B cell (primary cell): Measurements from ENCODE around the gene CEP112. TPM values are rescaled to one million over a fixed set of nuclear protein-coding genes. Genes with fewer than 3 reads are reported as not detected.

Experiments used
- ATAC-seq: fragments of 200-7000 bp; cut with Tn5 transposase; one replicate; pipeline ENCODE4 v1.10.0; 2021; ENCODE audit warnings: low read depth, mild to moderate bottlenecking, moderate number of reproducible peaks, moderate library complexity
- CTCF ChIA-PET: fragments of 350-600 bp; sonication (Branson Sonifier 250); formaldehyde crosslinking; loops from one replicate; lab custom pipeline; 2021; ENCODE audit warnings: antibody characterized with exemption, inconsistent platforms; lab: Charles Lee
- POLR2A ChIA-PET: fragments of 350-600 bp; sonication (Branson Sonifier 250); formaldehyde crosslinking; loops from one replicate; lab custom pipeline; 2021; ENCODE audit warnings: antibody characterized with exemption; lab: Charles Lee
- DNase-seq: peaks from one replicate; pipeline ENCODE4 v3.0.0; 2013
- H2AFZ ChIP-seq: 2 replicates; pipeline ENCODE4 v1.6.1; 2012; ENCODE audit warnings: mild to moderate bottlenecking, low read depth, low read length; ENCODE audit not compliant: insufficient read depth, poor library complexity, severe bottlenecking
- H3K27ac ChIP-seq, 2 donors: 1 replicate in 1 of 2; 2 replicates in 1 of 2; pipeline ENCODE4 v1.5.1; 2012 to 2013; ENCODE audit warnings: low read length in 2 of 2, mild to moderate bottlenecking in 2 of 2, moderate library complexity in 1 of 2
- H3K27me3 ChIP-seq, 4 experiments: fragments of 200-600 bp in 1 of 4; sonication (generic) in 1 of 4; replicated peaks in 1 of 4; 1 replicate in 2 of 4; 2 replicates in 2 of 4; pipeline versions ENCODE4 v1.6.1 to v1.7.0; 2013 to 2016; ENCODE audit warnings: low read length in 3 of 4, mild to moderate bottlenecking in 2 of 4, mixed read lengths in 1 of 4, moderate library complexity in 1 of 4; ENCODE audit not compliant: insufficient read depth in 4 of 4, control insufficient read depth in 3 of 4; ENCODE audit errors: control extremely low read depth in 1 of 4
- H3K36me3 ChIP-seq, 2 experiments: replicated peaks in 1 of 2; 1 replicate in 1 of 2; 2 replicates in 1 of 2; pipeline versions ENCODE4 v1.6.1 to v1.7.1; 2013; ENCODE audit warnings: low read length in 1 of 2; ENCODE audit not compliant: insufficient read depth in 2 of 2, control insufficient read depth in 1 of 2; ENCODE audit errors: control extremely low read depth in 1 of 2, extremely low read depth in 1 of 2
- H3K4me1 ChIP-seq, 2 donors: fragments of 200-600 bp in 1 of 2; sonication (generic) in 1 of 2; 1 replicate in 1 of 2; 2 replicates in 1 of 2; pipeline versions ENCODE4 v1.5.1 to v1.6.1; 2013 to 2017; ENCODE audit warnings: low read length in 2 of 2; ENCODE audit not compliant: control insufficient read depth in 2 of 2, insufficient read depth in 2 of 2
- H3K4me2 ChIP-seq: replicated peaks from 2 replicates; pipeline ENCODE3; 2012; ENCODE audit warnings: mild to moderate bottlenecking, low read depth, low read length; ENCODE audit not compliant: poor library complexity, severe bottlenecking
- H3K4me3 ChIP-seq, 5 experiments: fragments of 200-600 bp in 1 of 5; sonication (generic) in 1 of 5; 1 replicate in 3 of 5; 2 replicates in 2 of 5; pipeline versions ENCODE4 v1.5.1 to v1.7.0; 2011 to 2016; ENCODE audit warnings: low read length in 4 of 5, mild to moderate bottlenecking in 4 of 5, low read depth in 2 of 5, control low read depth in 1 of 5, moderate library complexity in 1 of 5; ENCODE audit not compliant: insufficient read depth in 1 of 5; ENCODE audit errors: control extremely low read depth in 1 of 5, extremely low read depth in 1 of 5
- H3K79me2 ChIP-seq: fragments of 200-600 bp; sonication (generic); one replicate; pipeline ENCODE4 v1.6.0; 2016; ENCODE audit warnings: low read length; ENCODE audit not compliant: control insufficient read depth, insufficient read depth
- H3K9ac ChIP-seq: fragments of 200-600 bp; sonication (generic); 2 replicates; pipeline ENCODE4 v1.6.1; 2017; ENCODE audit warnings: mild to moderate bottlenecking, low read length, moderate library complexity
- H3K9me3 ChIP-seq, 3 donors: one replicate each; pipeline versions ENCODE4 v1.6.1 to v1.7.1; 2013; ENCODE audit warnings: low read length in 2 of 3; ENCODE audit not compliant: control insufficient read depth in 2 of 3, insufficient read depth in 1 of 3; ENCODE audit errors: control extremely low read depth in 1 of 3
- H4K20me1 ChIP-seq: 2 replicates; pipeline ENCODE4 v1.6.0; 2012; ENCODE audit warnings: mild to moderate bottlenecking, low read length; ENCODE audit not compliant: insufficient read depth, control insufficient read depth, poor library complexity, severe bottlenecking
- H3K27ac Mint-ChIP-seq: one replicate; pipeline ENCODE4 v1.8.0; 2021; ENCODE audit warnings: mixed read lengths
- H3K27me3 Mint-ChIP-seq: one replicate; pipeline ENCODE4 v1.8.0; 2021; ENCODE audit warnings: mixed read lengths
- H3K4me1 Mint-ChIP-seq: one replicate; pipeline ENCODE4 v1.8.0; 2021; ENCODE audit warnings: mixed read lengths
- H3K4me3 Mint-ChIP-seq: one replicate; pipeline ENCODE4 v1.8.0; 2021; ENCODE audit warnings: mixed read lengths
- H3K9me3 Mint-ChIP-seq: one replicate; pipeline ENCODE4 v1.8.0; 2022; ENCODE audit warnings: mixed read lengths; ENCODE audit not compliant: insufficient read depth
- EZH2 ChIP-seq: IDR thresholded peaks from 2 replicates; pipeline ENCODE4 v1.6.1; 2012; ENCODE audit warnings: borderline replicate concordance, low read depth, mild to moderate bottlenecking, moderate library complexity, low read length; ENCODE audit not compliant: insufficient read depth, poor library complexity, severe bottlenecking
- WGBS: methylation state at CpG from one replicate; pipeline ENCODE4 v1.1.5; 2013; ENCODE audit warnings: missing lambda C conversion rate; ENCODE audit not compliant: insufficient coverage; 5-methylcytosine and 5-hydroxymethylcytosine counted together
- intact Hi-C: fragments of 100-400 bp; cut with micrococcal nuclease; formaldehyde crosslinking; loops from one replicate; pipeline ENCODE4 v1.10.0; 2022
- polyA plus RNA-seq: library from polyadenylated mRNA; depleted of rRNA; stranded (reverse); fragments of >200 nt; gene quantifications from 2 replicates; pipeline ENCODE4 v1.2.3, GENCODE V29; 2012
- total RNA-seq, 2 donors: library from RNA; stranded (reverse); fragments of 120-200 nt in 1 of 2; gene quantifications; 1 replicate in 1 of 2; 2 replicates in 1 of 2; pipeline versions ENCODE4 v1.2.3 to v1.2.4, GENCODE V29; 2013 to 2022
- TF ChIP-seq, protein P1 (sequence below): fragments of 200-600 bp; IDR thresholded peaks from one replicate; pipeline ENCODE4 v1.8.0; 2022; ENCODE audit warnings: antibody characterized with exemption, mild to moderate bottlenecking

CEP112 gene
- total and polyA plus RNA-seq, 2 donors (not counting 1 experiment from before 2014, with no cell fraction given) = 0.57 to 4.6 TPM

DNA sequence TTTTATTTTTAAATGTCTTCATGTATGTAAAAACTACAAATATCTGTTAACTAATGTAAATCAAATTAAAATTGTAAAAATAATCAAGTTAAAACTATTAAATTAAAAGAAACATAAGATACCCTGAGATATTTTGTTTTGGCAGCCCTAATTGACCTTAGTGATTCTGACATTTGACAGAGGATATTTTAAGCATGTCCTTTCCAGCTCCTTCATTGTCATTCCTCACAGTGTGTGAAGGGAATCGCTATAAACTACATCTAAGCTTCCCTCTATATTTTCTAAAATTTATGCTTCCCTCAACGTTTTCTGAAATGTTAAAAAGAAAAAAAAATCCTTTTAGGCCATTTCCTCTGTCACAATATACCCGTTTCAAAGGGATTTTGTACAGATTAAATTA lies 20.2 kb downstream of the CEP112 start:
- Mint-ChIP-seq H3K4me3 (no peak overlapping the region), H3K4me1 (no peaks in the 10 kb centered on the region), H3K27ac (no peak overlapping the region), H3K9me3 (no peaks in the 10 kb centered on the region), H3K27me3 (no peaks in the 10 kb centered on the region)
- Histone ChIP-seq H3K4me2 (no peak overlapping the region), H3K27ac (no peak overlapping the region), H3K79me2 (no peaks in the 10 kb centered on the region), H3K9me3 (no peaks in the 10 kb centered on the region), H3K36me3 (no peaks in the 10 kb centered on the region), H4K20me1 (no peaks in the 10 kb centered on the region), H3K27me3 (no peaks in the 10 kb centered on the region), H3K9ac (no peak overlapping the region), H3K4me1 (no peaks in the 10 kb centered on the region), H2AFZ (no peak overlapping the region), H3K4me3 (no peak overlapping the region)
- DNase-seq (no peak), ATAC-seq (no peak)
- TF ChIP-seq, protein P1, sequence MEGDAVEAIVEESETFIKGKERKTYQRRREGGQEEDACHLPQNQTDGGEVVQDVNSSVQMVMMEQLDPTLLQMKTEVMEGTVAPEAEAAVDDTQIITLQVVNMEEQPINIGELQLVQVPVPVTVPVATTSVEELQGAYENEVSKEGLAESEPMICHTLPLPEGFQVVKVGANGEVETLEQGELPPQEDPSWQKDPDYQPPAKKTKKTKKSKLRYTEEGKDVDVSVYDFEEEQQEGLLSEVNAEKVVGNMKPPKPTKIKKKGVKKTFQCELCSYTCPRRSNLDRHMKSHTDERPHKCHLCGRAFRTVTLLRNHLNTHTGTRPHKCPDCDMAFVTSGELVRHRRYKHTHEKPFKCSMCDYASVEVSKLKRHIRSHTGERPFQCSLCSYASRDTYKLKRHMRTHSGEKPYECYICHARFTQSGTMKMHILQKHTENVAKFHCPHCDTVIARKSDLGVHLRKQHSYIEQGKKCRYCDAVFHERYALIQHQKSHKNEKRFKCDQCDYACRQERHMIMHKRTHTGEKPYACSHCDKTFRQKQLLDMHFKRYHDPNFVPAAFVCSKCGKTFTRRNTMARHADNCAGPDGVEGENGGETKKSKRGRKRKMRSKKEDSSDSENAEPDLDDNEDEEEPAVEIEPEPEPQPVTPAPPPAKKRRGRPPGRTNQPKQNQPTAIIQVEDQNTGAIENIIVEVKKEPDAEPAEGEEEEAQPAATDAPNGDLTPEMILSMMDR = no peak
- TF ChIP-seq EZH2 = no peak
- no CpG with 5 or more reads among the region's 3 CpGs for WGBS
- ChIA-PET CTCF (no interaction called here), POLR2A (no interaction called here)
- intact Hi-C loops = no loop called here

- no peak overlapping the region for H3K27ac ChIP-seq
- H4K20me1 ChIP-seq = no peaks in the 10 kb centered on the region
- CTCF ChIA-PET = no interaction called here
- ATAC-seq (no peak), DNase-seq (no peak)
- no peaks in the 10 kb centered on the region for H3K4me1 ChIP-seq
- Mint-ChIP-seq H3K4me1 (no peaks in the 10 kb centered on the region), H3K27ac (no peak overlapping the region), H3K4me3 (no peak overlapping the region), H3K27me3 (no peaks in the 10 kb centered on the region), H3K9me3 (no peaks in the 10 kb centered on the region)
- H3K4me3 ChIP-seq = no peak overlapping the region
- H2AFZ ChIP-seq = no peak overlapping the region
- H3K36me3 ChIP-seq = no peaks in the 10 kb centered on the region
- no peak overlapping the region for H3K9ac ChIP-seq
- no peaks in the 10 kb centered on the region for H3K79me2 ChIP-seq
- POLR2A ChIA-PET = no interaction called here
- H3K4me2 ChIP-seq = no peak overlapping the region
- intact Hi-C loops = no loop called here
- H3K27me3 ChIP-seq = no peaks in the 10 kb centered on the region
- no peak for TF ChIP-seq EZH2
- TF ChIP-seq, protein P1 = no peak
- H3K9me3 ChIP-seq = no peaks in the 10 kb centered on the region
Observed at GRCh38 chr17:66171172-66171571, 20.8 kb downstream of the CEP112 start.
